ENCODE measurements around the gene SOX2.

The SOX2 gene

DNA sequence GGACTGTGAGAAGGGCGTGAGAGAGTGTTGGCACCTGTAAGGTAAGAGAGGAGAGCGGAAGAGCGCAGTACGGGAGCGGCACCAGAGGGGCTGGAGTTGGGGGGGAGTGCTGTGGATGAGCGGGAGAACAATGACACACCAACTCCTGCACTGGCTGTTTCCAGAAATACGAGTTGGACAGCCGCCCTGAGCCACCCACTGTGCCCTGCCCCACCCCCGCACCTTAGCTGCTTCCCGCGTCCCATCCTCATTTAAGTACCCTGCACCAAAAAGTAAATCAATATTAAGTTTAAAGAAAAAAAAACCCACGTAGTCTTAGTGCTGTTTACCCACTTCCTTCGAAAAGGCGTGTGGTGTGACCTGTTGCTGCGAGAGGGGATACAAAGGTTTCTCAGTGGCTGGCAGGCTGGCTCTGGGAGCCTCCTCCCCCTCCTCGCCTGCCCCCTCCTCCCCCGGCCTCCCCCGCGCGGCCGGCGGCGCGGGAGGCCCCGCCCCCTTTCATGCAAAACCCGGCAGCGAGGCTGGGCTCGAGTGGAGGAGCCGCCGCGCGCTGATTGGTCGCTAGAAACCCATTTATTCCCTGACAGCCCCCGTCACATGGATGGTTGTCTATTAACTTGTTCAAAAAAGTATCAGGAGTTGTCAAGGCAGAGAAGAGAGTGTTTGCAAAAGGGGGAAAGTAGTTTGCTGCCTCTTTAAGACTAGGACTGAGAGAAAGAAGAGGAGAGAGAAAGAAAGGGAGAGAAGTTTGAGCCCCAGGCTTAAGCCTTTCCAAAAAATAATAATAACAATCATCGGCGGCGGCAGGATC is at the start of gene SOX2:
Gene SOX2 (plus strand): TSS at position 601 of the 811 bp plus-strand sequence. CDS start 436 bp downstream, outside the sequence.
- DNase-seq, result peak; percentile 35 to 36

DNA sequence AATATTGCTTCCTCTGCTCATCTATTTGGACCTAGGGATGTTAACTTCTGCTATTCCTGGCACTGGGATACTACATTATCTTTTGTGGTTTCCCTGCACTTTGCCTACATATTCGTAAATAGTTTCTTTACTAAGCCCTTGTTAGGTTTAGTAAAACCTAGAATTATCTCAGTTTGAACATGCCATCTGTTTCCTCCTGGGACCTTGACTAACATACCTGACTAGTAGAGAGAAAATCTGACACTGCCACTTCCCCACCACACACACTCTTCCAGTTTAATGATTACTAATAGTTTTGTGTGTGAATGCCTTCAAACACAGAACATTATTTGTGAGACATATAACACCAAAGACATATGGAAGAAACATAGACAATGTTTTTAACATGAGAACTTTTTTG is 28.2 kb upstream of the SOX2 start:
- no peak for DNase-seq

DNA sequence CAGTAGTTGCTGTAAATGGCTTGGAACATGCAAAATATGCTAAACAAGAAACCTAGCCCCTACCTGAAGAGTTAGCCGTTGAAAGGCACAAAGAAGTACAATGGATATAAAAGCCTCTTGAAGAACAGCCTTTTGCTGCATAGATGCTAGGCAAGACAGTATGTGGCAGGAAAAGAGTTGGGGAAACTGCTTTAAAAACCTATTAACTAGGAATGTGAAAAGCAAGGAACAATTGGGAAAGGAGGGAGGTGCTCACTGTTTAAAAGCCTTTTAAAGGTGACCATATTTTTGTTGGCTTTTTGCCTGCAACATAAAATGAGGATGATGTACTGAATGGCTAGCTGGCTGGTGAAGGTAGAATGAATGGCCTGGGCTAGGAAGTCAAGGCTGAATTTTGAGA is 24.5 kb upstream of the SOX2 start:
- no peak for DNase-seq

GRCh38 chr3:181687731-181688130 is 24.0 kb upstream of the SOX2 start:
- no peak for DNase-seq

- no peak for DNase-seq
Observed at GRCh38 chr3:181689546-181689945, 22.2 kb upstream of the SOX2 start.

DNA sequence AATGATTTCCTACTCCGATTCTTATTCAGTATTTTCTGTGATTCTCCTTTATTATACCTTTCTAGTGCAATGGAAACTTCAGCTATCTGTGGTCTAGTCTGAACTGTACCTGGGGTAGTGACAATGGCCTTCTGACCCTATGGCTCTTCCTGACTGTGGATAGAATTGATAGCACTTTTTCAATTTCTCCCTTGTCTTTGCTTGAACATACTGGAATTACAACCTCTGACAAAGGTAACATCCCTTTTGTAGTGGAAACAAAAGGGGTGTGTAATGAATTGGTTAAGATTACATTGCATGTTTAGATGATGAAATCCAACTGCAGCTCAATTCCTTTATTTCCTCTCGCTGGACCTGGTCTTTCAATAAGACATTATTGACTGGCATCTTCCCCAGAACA is 21.0 kb upstream of the SOX2 start:
- DNase-seq, result no peak

GRCh38 chr3:181691901-181692300 is 19.8 kb upstream of the SOX2 start:
- DNase-seq, result no peak

- DNase-seq, result no peak
Observed at GRCh38 chr3:181692311-181693145, 19.2 kb upstream of the SOX2 start.

- DNase-seq, result no peak
Observed at GRCh38 chr3:181693280-181693679, 18.4 kb upstream of the SOX2 start.

GRCh38 chr3:181694805-181695660 is 16.7 kb upstream of the SOX2 start:
- no peak for DNase-seq

- DNase-seq, result no peak
Observed at GRCh38 chr3:181695661-181696491, 15.8 kb upstream of the SOX2 start.

GRCh38 chr3:181696626-181697230 is 15.0 kb upstream of the SOX2 start:
- no peak for DNase-seq

- no peak for DNase-seq
Observed at GRCh38 chr3:181698263-181698954, 13.3 kb upstream of the SOX2 start.

GRCh38 chr3:181699171-181699903 is 12.4 kb upstream of the SOX2 start:
- DNase-seq, result no peak

DNA sequence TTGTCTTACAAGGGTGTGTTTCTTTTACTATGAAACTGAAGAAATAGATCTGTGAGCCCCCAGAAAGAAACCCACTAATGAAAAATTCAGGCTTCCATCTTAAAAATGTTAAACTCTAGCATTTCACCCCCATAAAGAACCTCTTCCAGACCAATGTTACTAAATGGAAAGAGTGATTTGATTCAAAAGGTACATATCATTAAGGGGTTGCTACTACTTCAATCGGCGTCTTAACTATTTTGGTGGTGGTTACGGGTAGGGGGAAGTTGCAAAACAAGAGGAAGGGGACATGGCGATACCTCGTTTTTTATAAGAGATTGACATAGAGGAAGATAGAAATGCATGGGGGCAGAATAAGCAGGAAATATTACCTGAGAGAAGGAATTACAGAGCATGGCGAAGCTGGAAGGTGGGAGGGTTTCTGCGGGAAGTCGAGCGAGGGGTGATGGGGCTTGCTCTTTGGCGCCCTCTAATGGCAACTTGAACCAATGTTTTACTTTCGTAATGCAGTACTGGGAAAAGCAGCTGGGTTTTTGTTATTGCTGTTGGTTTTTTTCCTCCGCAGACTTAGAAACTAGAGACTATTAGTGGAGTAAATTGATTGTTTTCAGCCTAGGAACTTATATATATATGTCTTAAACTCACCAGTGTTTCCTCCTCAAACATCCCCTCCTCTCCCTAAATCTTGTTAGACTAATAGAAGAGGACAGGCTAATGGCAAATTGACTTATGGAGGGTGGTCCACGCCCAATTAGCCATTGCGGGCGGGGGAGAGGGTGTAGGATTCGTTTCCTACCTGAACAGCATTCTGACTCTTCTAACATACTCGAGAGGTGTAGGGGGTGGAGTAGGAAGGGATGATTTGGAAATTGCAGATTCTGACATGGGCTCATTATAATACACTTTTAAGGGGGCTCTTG is 11.3 kb upstream of the SOX2 start:
- DNase-seq, result peak in 1 of 2 experiments; percentile 13

- DNase-seq, result no peak
Observed at GRCh38 chr3:181701096-181701495, 10.6 kb upstream of the SOX2 start.

DNA sequence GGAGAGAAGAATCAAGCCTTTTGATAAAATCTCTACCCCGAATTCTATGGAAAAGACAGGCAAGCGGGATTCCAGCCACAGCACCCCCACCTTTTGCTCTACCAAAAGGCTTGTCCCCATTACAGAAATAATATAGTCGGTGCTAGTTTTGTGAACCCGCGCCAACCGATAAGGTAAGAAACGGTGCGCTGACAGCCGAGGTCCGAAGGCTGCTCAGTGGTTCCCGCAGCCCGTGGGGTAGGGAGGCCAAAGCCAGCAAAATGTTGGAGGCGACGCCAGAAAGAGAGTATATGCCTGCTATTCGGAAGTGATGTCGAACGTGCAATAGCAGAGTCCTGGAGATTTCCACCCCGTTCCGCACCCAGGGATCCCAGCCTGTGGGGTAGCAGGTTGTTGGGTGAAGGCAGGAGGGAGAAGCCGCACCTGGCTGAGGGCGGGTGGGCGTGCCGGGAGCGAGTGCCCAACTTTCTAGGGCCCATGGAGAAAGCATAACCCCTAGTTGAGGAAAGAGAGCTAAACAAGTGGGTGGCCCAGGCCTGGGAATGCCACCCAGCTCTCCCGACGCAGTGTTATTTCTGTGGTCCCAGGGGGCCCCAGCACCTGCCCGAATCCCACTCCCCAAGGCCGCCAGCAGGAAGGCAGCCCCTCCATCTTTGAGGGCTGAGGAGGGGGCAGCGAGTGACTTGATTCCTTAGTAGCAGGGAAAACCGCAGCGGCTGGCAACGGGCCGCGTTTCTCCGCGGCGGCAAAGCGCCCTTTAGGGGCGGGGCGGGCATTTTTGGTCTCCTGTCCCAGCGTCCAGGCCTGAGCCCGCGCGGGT is 7.9 kb upstream of the SOX2 start:
- DNase-seq, result no peak

DNA sequence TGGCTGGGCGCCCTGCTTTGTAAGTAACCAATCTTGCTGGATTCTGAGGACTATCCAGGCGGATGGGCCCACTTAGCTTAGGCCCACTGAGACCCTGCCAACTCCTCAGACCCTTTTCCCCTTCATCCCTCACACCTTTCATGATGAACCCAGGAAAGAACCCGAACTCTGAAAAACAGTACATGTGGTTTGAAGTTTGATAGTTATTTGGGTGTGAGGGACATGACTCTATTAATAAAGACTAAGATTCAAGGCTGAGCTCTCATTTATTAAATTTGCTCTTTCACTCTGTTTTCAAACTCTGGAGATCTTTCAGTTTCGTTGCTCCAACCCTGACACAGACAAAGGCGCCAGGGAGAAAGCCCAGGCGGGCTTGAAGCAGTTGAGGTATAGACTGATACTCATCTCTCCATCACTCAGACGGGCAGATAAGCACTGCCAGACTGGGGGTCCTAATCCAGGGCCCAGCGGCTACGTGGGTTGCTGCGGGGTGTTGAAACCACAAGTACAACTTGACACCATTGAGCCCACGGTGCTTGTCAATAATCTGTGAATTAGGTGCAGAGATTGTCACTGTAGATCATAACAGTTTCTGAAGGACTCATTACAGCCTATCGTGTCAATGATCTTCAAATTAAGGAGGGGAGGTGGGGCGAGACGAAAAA is 7.2 kb upstream of the SOX2 start:
- no peak for DNase-seq

Data from stimulated activated CD4-positive, alpha-beta T cell treated with anti-CD3 and anti-CD28 coated beads, Interleukin-4, amount 100 ng/mL, for 4 hours (primary cell).